HEK293 (cell line): ENCODE measurements around the gene PPP2R1B.
A peak's percentile ranks its signal among the peaks of the same experiment; 100 is the strongest.

ENCODE experiments used
- CTCF ChIA-PET: fragments of 350-600 bp; formaldehyde crosslinking; extraction: SDS; loops from one replicate; lab custom pipeline; 2021; ENCODE audit warnings: antibody characterized with exemption; lab: Yijun Ruan, JAX
- POLR2A ChIA-PET: fragments of 300-600 bp; formaldehyde crosslinking; extraction: SDS; loops from one replicate; lab custom pipeline; 2020; ENCODE audit warnings: antibody characterized with exemption, inconsistent platforms; lab: Yijun Ruan, JAX
- H3K27ac ChIP-seq: fragments of 200-500 bp; sonication (Bioruptor generic); 2 replicates; pipeline ENCODE4 v1.5.1; 2014; ENCODE audit warnings: low read depth, low read length, control low read depth, inconsistent platforms; ENCODE audit errors: extremely low read depth
- H3K36me3 ChIP-seq, 2 experiments: fragments of 200-500 bp in 1 of 2; sonication (Bioruptor generic) in 1 of 2; 1 replicate in 1 of 2; 2 replicates in 1 of 2; pipeline ENCODE4 v1.5.1; 2014 to 2017; ENCODE audit warnings: inconsistent platforms in 2 of 2, low read length in 2 of 2; ENCODE audit not compliant: control insufficient read depth in 2 of 2, insufficient read depth in 1 of 2
- H3K4me1 ChIP-seq: fragments of 200-500 bp; sonication (Bioruptor generic); 2 replicates; pipeline ENCODE4 v1.5.1; 2014; ENCODE audit warnings: mild to moderate bottlenecking, low read length, inconsistent platforms; ENCODE audit not compliant: control insufficient read depth, insufficient read depth
- H3K4me3 ChIP-seq: 2 replicates; pipeline ENCODE4 v1.5.1; 2011; ENCODE audit warnings: low read depth, mild to moderate bottlenecking, control low read depth, low read length, moderate library complexity
- H3K9me3 ChIP-seq: fragments of 200-500 bp; sonication (Bioruptor generic); 2 replicates; pipeline ENCODE4 v1.5.1; 2014; ENCODE audit warnings: low read depth, low read length, inconsistent platforms; ENCODE audit not compliant: control insufficient read depth, insufficient read depth
- EGR2 ChIP-seq: fragments of 450-650 bp; formaldehyde crosslinking; IDR thresholded peaks from 2 replicates; pipeline ENCODE4 v1.5.1; 2016; ENCODE audit warnings: low read depth, missing biosample characterization, missing genetic modification characterization
- FEZF1 ChIP-seq: fragments of 450-650 bp; formaldehyde crosslinking; IDR thresholded peaks from 2 replicates; pipeline ENCODE4 v1.5.1; 2016; ENCODE audit warnings: missing biosample characterization, missing genetic modification characterization
- GLIS1 ChIP-seq: fragments of 450-650 bp; formaldehyde crosslinking; IDR thresholded peaks from 2 replicates; pipeline ENCODE4 v1.5.1; 2016; ENCODE audit warnings: missing biosample characterization, missing genetic modification characterization
- KLF7 ChIP-seq: fragments of 450-650 bp; formaldehyde crosslinking; IDR thresholded peaks from 2 replicates; pipeline ENCODE4 v1.5.1; 2016; ENCODE audit warnings: missing biosample characterization, missing genetic modification characterization, borderline replicate concordance
- MYNN ChIP-seq: fragments of 450-650 bp; formaldehyde crosslinking; IDR thresholded peaks from 2 replicates; pipeline ENCODE4 v1.5.1; 2016; ENCODE audit warnings: missing biosample characterization, missing genetic modification characterization, borderline replicate concordance
- OSR2 ChIP-seq: fragments of 450-650 bp; formaldehyde crosslinking; IDR thresholded peaks from 2 replicates; pipeline ENCODE4 v1.5.1; 2016; ENCODE audit warnings: missing biosample characterization, missing genetic modification characterization
- PRDM10 ChIP-seq: fragments of 450-650 bp; formaldehyde crosslinking; IDR thresholded peaks from 2 replicates; pipeline ENCODE4 v1.5.1; 2016; ENCODE audit warnings: missing biosample characterization, missing genetic modification characterization
- PRDM4 ChIP-seq: fragments of 450-650 bp; formaldehyde crosslinking; IDR thresholded peaks from 2 replicates; pipeline ENCODE4 v1.5.1; 2017; ENCODE audit warnings: missing biosample characterization, missing genetic modification characterization
- PRDM6 ChIP-seq: fragments of 450-650 bp; formaldehyde crosslinking; IDR thresholded peaks from 2 replicates; pipeline ENCODE4 v1.5.1; 2017; ENCODE audit warnings: missing biosample characterization, missing genetic modification characterization
- SETDB1 ChIP-seq: IDR thresholded peaks from one replicate; pipeline ENCODE4 v1.6.1; 2017; ENCODE audit warnings: mild to moderate bottlenecking, low read length, moderate library complexity, mixed read lengths; ENCODE audit not compliant: insufficient read length
- ZBTB7A ChIP-seq: fragments of 450-650 bp; formaldehyde crosslinking; IDR thresholded peaks from 2 replicates; pipeline ENCODE4 v1.5.1; 2016; ENCODE audit warnings: low read depth, missing biosample characterization, missing genetic modification characterization
- ZIC2 ChIP-seq: fragments of 450-650 bp; formaldehyde crosslinking; IDR thresholded peaks from 2 replicates; pipeline ENCODE4 v1.5.1; 2016; ENCODE audit warnings: missing biosample characterization, missing genetic modification characterization
- ZNF121 ChIP-seq: fragments of 450-650 bp; formaldehyde crosslinking; IDR thresholded peaks from 2 replicates; pipeline ENCODE4 v1.5.1; 2016; ENCODE audit warnings: missing biosample characterization, missing genetic modification characterization
- ZNF140 ChIP-seq: fragments of 450-650 bp; formaldehyde crosslinking; IDR thresholded peaks from 2 replicates; pipeline ENCODE4 v1.5.1; 2016; ENCODE audit warnings: missing biosample characterization, missing genetic modification characterization
- ZNF174 ChIP-seq: fragments of 450-650 bp; formaldehyde crosslinking; IDR thresholded peaks from 2 replicates; pipeline ENCODE4 v1.5.0; 2017; ENCODE audit warnings: missing biosample characterization, mild to moderate bottlenecking, missing genetic modification characterization
- ZNF23 ChIP-seq: fragments of 450-650 bp; formaldehyde crosslinking; IDR thresholded peaks from 2 replicates; pipeline ENCODE4 v1.5.1; 2016; ENCODE audit warnings: missing biosample characterization, missing genetic modification characterization, borderline replicate concordance
- ZNF280D ChIP-seq: fragments of 450-650 bp; formaldehyde crosslinking; IDR thresholded peaks from 2 replicates; pipeline ENCODE4 v1.5.1; 2016; ENCODE audit warnings: missing biosample characterization, missing genetic modification characterization
- ZNF292 ChIP-seq: fragments of 450-650 bp; formaldehyde crosslinking; IDR thresholded peaks from 2 replicates; pipeline ENCODE4 v1.5.1; 2016; ENCODE audit warnings: low read depth, missing biosample characterization, missing genetic modification characterization, borderline replicate concordance
- ZNF324 ChIP-seq: fragments of 450-650 bp; formaldehyde crosslinking; IDR thresholded peaks from 2 replicates; pipeline ENCODE4 v1.5.1; 2016; ENCODE audit warnings: missing biosample characterization, missing genetic modification characterization
- ZNF37A ChIP-seq: fragments of 450-650 bp; IDR thresholded peaks from 2 replicates; pipeline ENCODE4 v1.5.1; 2018; ENCODE audit warnings: missing biosample characterization, missing genetic modification characterization
- ZNF391 ChIP-seq: fragments of 450-650 bp; formaldehyde crosslinking; IDR thresholded peaks from 2 replicates; pipeline ENCODE4 v1.5.1; 2016; ENCODE audit warnings: low read depth, missing biosample characterization, missing genetic modification characterization, borderline replicate concordance
- ZNF626 ChIP-seq: fragments of 450-650 bp; sonication (Bioruptor Pico); formaldehyde crosslinking; IDR thresholded peaks from 2 replicates; pipeline ENCODE4 v1.5.1; 2018; ENCODE audit warnings: missing biosample characterization, missing genetic modification characterization, inconsistent platforms
- ZNF629 ChIP-seq: fragments of 450-650 bp; formaldehyde crosslinking; IDR thresholded peaks from 2 replicates; pipeline ENCODE4 v1.5.1; 2017; ENCODE audit warnings: missing biosample characterization, missing genetic modification characterization
- ZNF654 ChIP-seq: fragments of 450-650 bp; formaldehyde crosslinking; IDR thresholded peaks from 2 replicates; pipeline ENCODE4 v1.5.1; 2016; ENCODE audit warnings: low read depth, missing biosample characterization, missing genetic modification characterization
- ZNF792 ChIP-seq: fragments of 450-650 bp; formaldehyde crosslinking; IDR thresholded peaks from 2 replicates; pipeline ENCODE4 v1.5.1; 2016; ENCODE audit warnings: missing biosample characterization, missing genetic modification characterization
- ZNF830 ChIP-seq: fragments of 450-650 bp; IDR thresholded peaks from 2 replicates; pipeline ENCODE4 v1.5.0; 2018; ENCODE audit warnings: missing biosample characterization, missing genetic modification characterization, low read depth, mild to moderate bottlenecking, moderate library complexity

Gene PPP2R1B

GRCh38 chr11:111798279-111798678, 32.1 kb upstream of the PPP2R1B start:
- no peaks in the 10 kb centered on the region for H3K9me3 ChIP-seq
- CTCF ChIA-PET, result interaction anchor here (2.7 kb wide), 1 partner anchor 21 kb away, joined by 12 read pairs; no protein-coding TSS in a partner anchor
- H3K4me1 ChIP-seq, result no peaks in the 10 kb centered on the region
- H3K27ac ChIP-seq, result no peak overlapping the region
- peaks cover 0 to 26% of the 10 kb centered on the region in 2 experiments; a peak in 2 of 3 replicates for H3K36me3 ChIP-seq
- POLR2A ChIA-PET, result no interaction called here
- no peak overlapping the region for H3K4me3 ChIP-seq
- no peak for TF ChIP-seq KLF7 (tag by site-specific recombination)
- no peak for TF ChIP-seq FEZF1
- TF ChIP-seq ZNF391 (tag by site-specific recombination), result no peak
- peak; percentile 56; the same call in 1 of the 2 replicates for TF ChIP-seq EGR2
- TF ChIP-seq PRDM10 (tag by site-specific recombination), result no peak
- TF ChIP-seq ZNF174, result no peak
- TF ChIP-seq ZNF654, result no peak

GRCh38 chr11:111797145-111797581, 31.0 kb upstream of the PPP2R1B start:
- ChIA-PET CTCF (interaction anchor here (0.6 to 2.7 kb wide), 2 partner anchors 20 to 1196 kb away, joined by 3 to 12 read pairs; no protein-coding TSS in a partner anchor), POLR2A (no interaction called here)
- Histone ChIP-seq H3K9me3 (no peaks in the 10 kb centered on the region), H3K4me3 (no peak overlapping the region), H3K27ac (no peak overlapping the region), H3K4me1 (no peaks in the 10 kb centered on the region), H3K36me3 (peaks cover 0 to 26% of the 10 kb centered on the region in 2 experiments; a peak in 1 of 3 replicates)
- no peak for TF ChIP-seq ZBTB7A
- peak; percentile 81 for TF ChIP-seq SETDB1
- no peak for TF ChIP-seq PRDM6 (tag by site-specific recombination)
- TF ChIP-seq PRDM4 (tag by site-specific recombination), result no peak
- no peak for TF ChIP-seq ZNF830 (tag by site-specific recombination)
- no peak for TF ChIP-seq MYNN
- no peak for TF ChIP-seq ZNF23
- no peak for TF ChIP-seq ZNF280D
- TF ChIP-seq ZNF629 (tag by site-specific recombination), result 0 out of 2 replicates have a peak, but pooled peaks have one; percentile 12
- no peak for TF ChIP-seq ZIC2 (tag by site-specific recombination)
- TF ChIP-seq ZNF292 (tag by site-specific recombination), result no peak
- no peak for TF ChIP-seq ZNF37A
- no peak for TF ChIP-seq ZNF792 (tag by site-specific recombination)
- TF ChIP-seq ZNF324 (tag by site-specific recombination), result no peak
- TF ChIP-seq GLIS1, result no peak
- no peak for TF ChIP-seq ZNF140 (tag by site-specific recombination)
- TF ChIP-seq ZNF121 (tag by site-specific recombination), result no peak
- no peak for TF ChIP-seq ZNF626 (tag by site-specific recombination)
- TF ChIP-seq OSR2 (tag by site-specific recombination), result 0 out of 2 replicates have a peak, but pooled peaks have one; percentile 14
